K562 (cell line): Measurements from ENCODE around the gene FAM167B. TPM values are rescaled to one million over a fixed set of nuclear protein-coding genes. Genes with fewer than 3 reads are reported as not detected.

Experiments used
- ATAC-seq: fragments of 200-7000 bp; cut with Tn5 transposase; 3 replicates; pipeline ENCODE4 v1.9.1; 2020; ENCODE audit warnings: moderate library complexity
- BruUV-seq: library from RNA; stranded (reverse); fragments of 400-500 nt; replicated peaks from 2 replicates; lab custom pipeline; 2021; lab: Mats Ljungman, UMichigan
- CTCF ChIA-PET: fragments of 300-600 bp; formaldehyde crosslinking; extraction: SDS; loops from one replicate; lab custom pipeline; 2021; ENCODE audit warnings: low intra/inter-chr PET ratio; lab: Yijun Ruan, JAX
- POLR2A ChIA-PET: fragments of 300-600, 350-650 bp; sonication (Branson Sonifier 250); formaldehyde crosslinking; extraction: SDS; loops from one replicate; lab custom pipeline; 2021; ENCODE audit warnings: antibody characterized with exemption, inconsistent platforms; lab: Yijun Ruan, JAX
- DNase-seq, 4 experiments: peaks; one replicate each; pipeline versions ENCODE4 v3.0.0 to v3.0.0-alpha.2; 2011 to 2018; ENCODE audit warnings: low spot score in 3 of 4, mixed read lengths in 3 of 4; ENCODE audit errors: extremely low read depth in 1 of 4
- FAIRE-seq: peaks from 2 replicates; lab custom pipeline; 2011; peaks lifted over from hg19 to GRCh38; lab: Jason Lieb, UNC
- H2AFZ ChIP-seq: 2 replicates; pipeline ENCODE4 v1.6.0; 2011; ENCODE audit warnings: low read depth, low read length, control low read depth, inconsistent platforms
- H3K27ac ChIP-seq: fragments of 200-600 bp; 3 replicates; pipeline ENCODE4 v1.8.0; 2011; ENCODE audit warnings: low read depth, mild to moderate bottlenecking, control low read depth, inconsistent platforms, low read length, moderate library complexity, mixed read lengths; ENCODE audit errors: extremely low read depth
- H3K27me3 ChIP-seq, 2 experiments: fragments of 300-600 bp in 1 of 2; 2 replicates in 1 of 2; 3 replicates in 1 of 2; pipeline versions ENCODE4 v1.6.0 to v1.8.0; 2011; ENCODE audit warnings: inconsistent platforms in 2 of 2, low read length in 2 of 2, mild to moderate bottlenecking in 1 of 2, mixed read lengths in 1 of 2, moderate library complexity in 1 of 2; ENCODE audit not compliant: control insufficient read depth in 2 of 2, insufficient read depth in 2 of 2
- H3K36me3 ChIP-seq: fragments of 300-600 bp; 3 replicates; pipeline ENCODE4 v1.8.0; 2011; ENCODE audit warnings: mild to moderate bottlenecking, low read length, inconsistent platforms; ENCODE audit not compliant: control insufficient read depth, insufficient read depth
- H3K4me1 ChIP-seq, 2 experiments: fragments of 200-600 bp in 1 of 2; replicated peaks in 1 of 2; 2 replicates in 1 of 2; 3 replicates in 1 of 2; pipeline versions ENCODE4 v1.5.1 to v1.8.0; 2011; ENCODE audit warnings: inconsistent platforms in 2 of 2, low read length in 2 of 2, mild to moderate bottlenecking in 1 of 2, mixed read lengths in 1 of 2, moderate library complexity in 1 of 2; ENCODE audit not compliant: control insufficient read depth in 2 of 2, insufficient read depth in 2 of 2
- H3K4me2 ChIP-seq: 2 replicates; pipeline ENCODE4 v1.6.1; 2011; ENCODE audit warnings: low read length, control low read depth, inconsistent platforms, mixed read lengths; ENCODE audit not compliant: insufficient read depth
- H3K4me3 ChIP-seq: fragments of 200-600 bp; sonication (generic), shearing (Covaris generic); 2 replicates; pipeline ENCODE4 v1.5.1; 2016; ENCODE audit warnings: control low read depth, inconsistent platforms
- H3K79me2 ChIP-seq: fragments of 200-600 bp; 3 replicates; pipeline ENCODE4 v1.8.0; 2011; ENCODE audit warnings: low read length, inconsistent platforms; ENCODE audit not compliant: control insufficient read depth, insufficient read depth
- H3K9ac ChIP-seq, 2 experiments: 2 replicates each; pipeline versions ENCODE4 v1.6.0 to v1.6.1; 2011; ENCODE audit warnings: low read depth in 2 of 2, low read length in 2 of 2, control low read depth in 1 of 2, inconsistent platforms in 1 of 2, mild to moderate bottlenecking in 1 of 2, mixed read lengths in 1 of 2; ENCODE audit not compliant: insufficient read depth in 1 of 2
- H3K9me1 ChIP-seq: one replicate; pipeline ENCODE4 v1.6.0; 2011; ENCODE audit warnings: inconsistent platforms, mild to moderate bottlenecking, low read length, moderate library complexity; ENCODE audit not compliant: control insufficient read depth, insufficient read depth
- H3K9me3 ChIP-seq: replicated peaks from 2 replicates; pipeline ENCODE4 v1.5.1; 2011; ENCODE audit warnings: low read depth, low read length, inconsistent platforms; ENCODE audit not compliant: control insufficient read depth, insufficient read depth
- H4K20me1 ChIP-seq: replicated peaks from 2 replicates; pipeline ENCODE4 v1.6.1; 2011; ENCODE audit warnings: low read length, inconsistent platforms, mixed read lengths; ENCODE audit not compliant: control insufficient read depth, insufficient read depth
- FOXM1 ChIP-seq, 2 experiments: fragments of 450-650 bp in 1 of 2; sonication (generic) in 1 of 2; formaldehyde crosslinking in 1 of 2; IDR thresholded peaks; 2 replicates each; pipeline versions ENCODE4 v1.6.1 to v1.9.0; 2017 to 2022; ENCODE audit warnings: low read depth in 2 of 2, mild to moderate bottlenecking in 2 of 2, missing genetic modification reagents in 1 of 2, moderate library complexity in 1 of 2
- HMG20B ChIP-seq: fragments of 250-450 bp; sonication (Bioruptor Pico); IDR thresholded peaks from 2 replicates; pipeline ENCODE4 v1.5.0; 2021; ENCODE audit warnings: mild to moderate bottlenecking
- HOXB6 ChIP-seq: fragments of 250-450 bp; sonication (Bioruptor Pico); IDR thresholded peaks from 2 replicates; pipeline ENCODE4 v1.5.1; 2022; ENCODE audit warnings: mild to moderate bottlenecking, borderline replicate concordance
- LARP7 ChIP-seq: fragments of 450-650 bp; IDR thresholded peaks from 2 replicates; pipeline ENCODE4 v1.6.1; 2016
- RBFOX2 ChIP-seq: fragments of 200-400 bp; formaldehyde crosslinking; IDR thresholded peaks from 2 replicates; pipeline ENCODE4 v1.6.1; 2017; ENCODE audit warnings: low read depth, mild to moderate bottlenecking, low read length, moderate library complexity
- WGBS: fragments of 100-300 bp; shearing (Covaris generic); methylation state at CpG from one replicate; pipeline ENCODE4 v1.1.6; 2016; ENCODE audit warnings: low coverage, mixed read lengths; ENCODE audit not compliant: insufficient coverage; ENCODE audit errors: missing lambda C conversion rate; 5-methylcytosine and 5-hydroxymethylcytosine counted together
- in situ Hi-C: fragments of 300-500 bp; cut with MboI; formaldehyde crosslinking; loops from 4 replicates; pipeline ENCODE4 v1.15.0; 2018; ENCODE audit warnings: inconsistent platforms, mixed read lengths
- intact Hi-C: fragments of 100-400 bp; cut with micrococcal nuclease; formaldehyde crosslinking; loops from 2 replicates; pipeline ENCODE4 v1.14.2; 2022
- polyA plus RNA-seq, 8 experiments: library from polyadenylated mRNA; depleted of rRNA in 4 of 8; stranded (reverse) in 5 of 8; unstranded in 3 of 8; fragments of >200 nt; fragmentation: Nextera tagmentation in 2 of 8; fragmentation: Illumina TruSeq in 1 of 8; extraction: Ambion mirVana in 2 of 8; extraction: Trizol in 1 of 8; gene quantifications; 2 replicates each; pipeline versions ENCODE4 v1.2.1 to v1.2.3, GENCODE V29; 2011 to 2014; ENCODE audit warnings: inconsistent platforms in 1 of 8, missing spikeins in 1 of 8
- total RNA-seq, 7 experiments: library from RNA; depleted of rRNA in 6 of 7; stranded (reverse); fragments of >200 nt in 6 of 7; fragmentation: Illumina TruSeq in 2 of 7; extraction: Trizol in 2 of 7; gene quantifications; 2 replicates each; pipeline versions ENCODE4 v1.2.1 to v1.2.3, GENCODE V29; 2011 to 2021; ENCODE audit warnings: low replicate concordance in 1 of 7
- TF ChIP-seq, protein P1 (sequence below), 2 experiments: fragments of 450-650 bp in 1 of 2; sonication (generic) in 1 of 2; formaldehyde crosslinking in 1 of 2; IDR thresholded peaks in 1 of 2; conservative IDR thresholded peaks in 1 of 2; 2 replicates each; pipeline versions ENCODE4 v1.6.1 to v1.8.1; 2016 to 2023; ENCODE audit warnings: mild to moderate bottlenecking in 2 of 2, moderate library complexity in 2 of 2, inconsistent platforms in 1 of 2, missing genetic modification reagents in 1 of 2

Gene FAM167B
- total and polyA plus RNA-seq, 9 of the 15 experiments (the other 6 are each of a cell fraction or from before 2014, with no cell fraction given) = not detected

- ATAC-seq (no peak), FAIRE-seq (no peak), DNase-seq (no peak)
- intact Hi-C loops (no loop called here), in situ Hi-C loops (no loop called here)
- H3K9me3 ChIP-seq = no peaks in the 10 kb centered on the region
- H3K9ac ChIP-seq = peak overlapping the region; percentile 67 to 96; a peak in 1 of 4 replicates
- no peaks in the 10 kb centered on the region for H4K20me1 ChIP-seq
- H3K27me3 ChIP-seq = no peaks in the 10 kb centered on the region
- peaks cover 49% of the 10 kb centered on the region for H3K79me2 ChIP-seq
- no peak overlapping the region for H3K4me3 ChIP-seq
- H3K36me3 ChIP-seq = peaks cover 66% of the 10 kb centered on the region
- WGBS = 92% methylated on average over 4 of the region's 4 CpGs
- TF ChIP-seq RBFOX2 (0 out of 2 replicates have a peak, but pooled peaks have one; percentile 22), HMG20B (no peak), HOXB6 (CRISPR knock-in tag) (no peak), LARP7 (no peak), FOXM1 (IDR thresholded peaks at IDR 0.05; ENCODE audit: low read depth) (no peak), FOXM1 (CRISPR knock-in tag; IDR thresholded peaks at IDR 0.05; ENCODE audit: low read depth) (0 out of 2 replicates have a peak, but pooled peaks have one; percentile 56)
- TF ChIP-seq, protein P1, sequence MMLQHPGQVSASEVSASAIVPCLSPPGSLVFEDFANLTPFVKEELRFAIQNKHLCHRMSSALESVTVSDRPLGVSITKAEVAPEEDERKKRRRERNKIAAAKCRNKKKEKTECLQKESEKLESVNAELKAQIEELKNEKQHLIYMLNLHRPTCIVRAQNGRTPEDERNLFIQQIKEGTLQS (IDR thresholded peaks at IDR 0.05) = no peak
- TF ChIP-seq, protein P1 (CRISPR knock-in tag; conservative IDR thresholded peaks at IDR 0.05) = 0 out of 2 replicates have a peak, but pooled peaks have one; percentile 30
- H3K4me2 ChIP-seq = peak overlapping the region; percentile 98; the same call in 1 of the 2 replicates
- H3K27ac ChIP-seq = peak overlapping the region; percentile 50; the same call in 1 of the 3 replicates
- CTCF ChIA-PET = interaction anchor here (0.6 kb wide), 1 partner anchor 192 kb away, joined by 4 read pairs; no protein-coding TSS in a partner anchor
- no peaks in the 10 kb centered on the region for H3K9me1 ChIP-seq
- POLR2A ChIA-PET = interaction anchor here (0.9 to 6.5 kb wide), 4 partner anchors 8 to 11 kb away, joined by 3 to 40 read pairs (median 4); no protein-coding TSS in a partner anchor
- BruUV-seq = no TSS peak
- peaks cover 19 to 22% of the 10 kb centered on the region in 2 experiments; a peak in 4 of 5 replicates for H3K4me1 ChIP-seq
- H2AFZ ChIP-seq = no peak overlapping the region
Observed at GRCh38 chr1:32224285-32224684, 22.7 kb upstream of the FAM167B start.
